ENCODE results near the gene DDX60. TPM values are rescaled to one million over a fixed set of nuclear protein-coding genes. Genes with fewer than 3 reads are reported as not detected.

The DDX60 gene
- total and polyA plus RNA-seq, 2 donors (not counting 3 experiments of a cell fraction or from before 2014, with no cell fraction given) = 3.8 to 9.3 TPM

GRCh38 chr4:168357941-168358340 is 39.4 kb upstream of the DDX60 start:
- DNase-seq (ENCODE audit: low read depth, low spot score) (no peak), FAIRE-seq (no peak)
- intact Hi-C loops (cut with micrococcal nuclease) (no loop called here), dilution Hi-C loops (cut with MboI; ENCODE audit: extremely low pct_ligation_motif_present, low sequenced_read_pairs) (no loop called here)
- H3K27ac ChIP-seq (ENCODE audit: insufficient read depth, low read depth, low read length) = no peak overlapping the region
- H4K20me1 ChIP-seq (replicated peaks; ENCODE audit: control insufficient read depth, extremely low read depth, insufficient read depth, low read length) = no peaks in the 10 kb centered on the region
- H3K27me3 ChIP-seq (ENCODE audit: control insufficient read depth in 2 of 2, insufficient read depth in 2 of 2, low read length in 2 of 2) = no peaks in the 10 kb centered on the region
- TF ChIP-seq FOS (IDR thresholded peaks at IDR 0.05; ENCODE audit: borderline replicate concordance, insufficient read depth, low read length) (no peak), POLR2A (IDR thresholded peaks at IDR 0.05; ENCODE audit: low read depth, low read length) (no peak), CTCF (IDR thresholded peaks at IDR 0.05; ENCODE audit: extremely low read depth in 1 of 2, insufficient read depth in 1 of 2, low read depth in 1 of 2, low read length in 2 of 2) (no peak), JUN (IDR thresholded peaks at IDR 0.05; ENCODE audit: borderline replicate concordance, insufficient read depth, insufficient read length, low read depth) (no peak)
- H3K9ac ChIP-seq (replicated peaks; ENCODE audit: extremely low read depth, insufficient read depth, low read length) = no peak overlapping the region
- no peaks in the 10 kb centered on the region for H3K9me3 ChIP-seq (replicated peaks; ENCODE audit: control insufficient read depth, insufficient read depth, low read length)
- POLR2A ChIA-PET = no interaction called here
- no peak overlapping the region for H3K4me3 ChIP-seq (replicated peaks in 1 of 3; ENCODE audit: insufficient read depth in 1 of 3, low read depth in 1 of 3, low read length in 3 of 3)
- no TSS peak for BruUV-seq (replicated peaks)
- H3K36me3 ChIP-seq (ENCODE audit: control insufficient read depth in 2 of 2, extremely low read depth in 1 of 2, insufficient read depth in 2 of 2, low read length in 2 of 2) = peaks cover 0 to 19% of the 10 kb centered on the region in 2 experiments
- H2AFZ ChIP-seq (ENCODE audit: low read depth, low read length) = no peak overlapping the region
- CTCF ChIA-PET = no interaction called here
- no peaks in the 10 kb centered on the region for H3K9me1 ChIP-seq (replicated peaks; ENCODE audit: control insufficient read depth, extremely low read depth, insufficient read depth, low read length)
- H3K4me1 ChIP-seq (ENCODE audit: control insufficient read depth, extremely low read depth, insufficient read depth, low read length) = no peaks in the 10 kb centered on the region
- no peak overlapping the region for H3K4me2 ChIP-seq (ENCODE audit: insufficient read depth, low read length)
- H3K79me2 ChIP-seq (ENCODE audit: control insufficient read depth, insufficient read depth, low read length) = no peaks in the 10 kb centered on the region

- H3K9ac ChIP-seq (replicated peaks; ENCODE audit: extremely low read depth, insufficient read depth, low read length) = no peak overlapping the region
- dilution Hi-C loops (cut with MboI; ENCODE audit: extremely low pct_ligation_motif_present, low sequenced_read_pairs) = no loop called here
These were observed 35.2 kb upstream of the DDX60 start for GRCh38 chr4:168353746-168354145.

More at GRCh38 chr4:168353746-168354145, 35.2 kb upstream of the DDX60 start:
- CTCF ChIA-PET = no interaction called here
- H3K4me1 ChIP-seq (ENCODE audit: control insufficient read depth, extremely low read depth, insufficient read depth, low read length) = no peaks in the 10 kb centered on the region
- H3K79me2 ChIP-seq (ENCODE audit: control insufficient read depth, insufficient read depth, low read length) = no peaks in the 10 kb centered on the region
- H3K9me1 ChIP-seq (replicated peaks; ENCODE audit: control insufficient read depth, extremely low read depth, insufficient read depth, low read length) = no peaks in the 10 kb centered on the region
- H2AFZ ChIP-seq (ENCODE audit: low read depth, low read length) = no peak overlapping the region
- H3K27ac ChIP-seq (ENCODE audit: insufficient read depth, low read depth, low read length) = no peak overlapping the region
- H3K27me3 ChIP-seq (ENCODE audit: control insufficient read depth in 2 of 2, insufficient read depth in 2 of 2, low read length in 2 of 2) = no peaks in the 10 kb centered on the region
- TF ChIP-seq POLR2AphosphoS5 (IDR thresholded peaks at IDR 0.05; ENCODE audit: insufficient read depth, low read depth, low read length) = no peak
- TF ChIP-seq CTCF (IDR thresholded peaks at IDR 0.05; ENCODE audit: extremely low read depth in 1 of 2, insufficient read depth in 1 of 2, low read depth in 1 of 2, low read length in 2 of 2) = no peak
- TF ChIP-seq MAX (IDR thresholded peaks at IDR 0.05; ENCODE audit: insufficient read depth, insufficient read length) = no peak
- no peak for TF ChIP-seq FOS (IDR thresholded peaks at IDR 0.05; ENCODE audit: borderline replicate concordance, insufficient read depth, low read length)
- TF ChIP-seq JUN (IDR thresholded peaks at IDR 0.05; ENCODE audit: borderline replicate concordance, insufficient read depth, insufficient read length, low read depth) = no peak
- no peak for TF ChIP-seq GATA2 (IDR thresholded peaks at IDR 0.05; ENCODE audit: insufficient read depth, insufficient read length, low read depth, low read length)
- no peak for TF ChIP-seq EZH2 (IDR thresholded peaks at IDR 0.05; ENCODE audit: borderline replicate concordance, low read depth, low read length, severe bottlenecking)
- no peak for TF ChIP-seq POLR2A (IDR thresholded peaks at IDR 0.05; ENCODE audit: low read depth, low read length)
- TF ChIP-seq MYC (IDR thresholded peaks at IDR 0.05; ENCODE audit: low read depth, low read length) = no peak
- DNase-seq (ENCODE audit: low read depth, low spot score) (no peak), FAIRE-seq (no peak)
- no peaks in the 10 kb centered on the region for H4K20me1 ChIP-seq (replicated peaks; ENCODE audit: control insufficient read depth, extremely low read depth, insufficient read depth, low read length)
- POLR2A ChIA-PET = no interaction called here
- no TSS peak for BruUV-seq (replicated peaks)
- H3K4me3 ChIP-seq (replicated peaks in 1 of 3; ENCODE audit: insufficient read depth in 1 of 3, low read depth in 1 of 3, low read length in 3 of 3) = no peak overlapping the region
- H3K36me3 ChIP-seq (ENCODE audit: control insufficient read depth in 2 of 2, extremely low read depth in 1 of 2, insufficient read depth in 2 of 2, low read length in 2 of 2) = peaks cover 0 to 5% of the 10 kb centered on the region in 2 experiments
- H3K9me3 ChIP-seq (replicated peaks; ENCODE audit: control insufficient read depth, insufficient read depth, low read length) = no peaks in the 10 kb centered on the region
- no peak overlapping the region for H3K4me2 ChIP-seq (ENCODE audit: insufficient read depth, low read length)
- intact Hi-C loops (cut with micrococcal nuclease) = no loop called here

Measured in endothelial cell of umbilical vein (primary cell).